NCI-H1694 treated with DMSO at 0.1 percent for 48 hours (cell line): Measurements from ENCODE around the gene EVA1C.

Source experiments
- DNase-seq: peaks from one replicate; lab custom pipeline; 2025; lab: John Stamatoyannopoulos, UW

The EVA1C gene

DNA sequence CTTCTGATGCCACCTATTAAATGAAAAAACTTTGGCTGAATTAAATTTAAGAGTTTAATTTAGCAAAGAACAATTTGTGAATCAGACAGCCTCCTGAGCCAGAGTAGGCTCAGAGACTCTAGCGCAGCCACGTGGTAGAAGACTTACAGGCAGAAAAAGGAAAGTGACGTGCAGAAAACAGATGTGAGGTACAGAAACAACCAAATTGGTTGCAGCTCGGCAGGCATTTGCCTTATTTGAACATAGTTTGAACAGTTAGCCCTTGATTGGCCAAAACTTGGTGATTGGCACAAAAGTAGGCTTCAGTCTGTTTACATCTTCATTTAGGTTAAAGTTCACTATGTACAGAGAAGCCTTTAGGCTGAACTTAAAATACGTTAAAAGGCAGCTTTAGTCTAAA is 149.9 kb downstream of the EVA1C start:
- no peak for DNase-seq

DNA sequence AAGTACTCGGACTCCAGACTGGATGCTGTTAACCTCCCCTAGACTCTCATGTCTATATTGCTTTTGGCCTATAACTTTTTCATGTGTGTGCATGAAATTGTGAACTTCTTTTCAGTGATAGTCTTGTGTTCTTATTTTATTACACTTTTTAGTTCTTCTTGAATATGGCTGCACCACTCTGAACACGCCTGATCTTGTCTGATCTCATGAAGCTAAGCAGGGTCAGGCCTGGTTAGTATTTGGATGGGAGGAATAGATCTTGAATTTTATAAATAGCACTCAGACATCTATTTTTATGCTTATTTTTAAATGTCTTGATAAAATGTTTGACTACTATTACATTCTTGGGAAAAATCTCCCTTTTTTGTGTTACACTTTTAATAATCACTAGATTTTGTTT is 150.4 kb downstream of the EVA1C start:
- DNase-seq: no peak
